ENCODE measurements around the gene GPC5. TPM values are rescaled to one million over a fixed set of nuclear protein-coding genes. Genes with fewer than 3 reads are reported as not detected.

GPC5 gene
- total RNA-seq, 4 donors from 2014 or later: 0.24 to 30.8 (median 1.8) TPM; not detected in 1

GRCh38 chr13:91470681-91471080, 72.3 kb downstream of the GPC5 start:
- H3K4me3 ChIP-seq: no peak overlapping the region
- no peak overlapping the region for H3K27ac ChIP-seq
- intact Hi-C loops (cut with DNase I; ENCODE audit: low total_unique reads): no loop called here
- DNase-seq: no peak
- H3K36me3 ChIP-seq: no peaks in the 10 kb centered on the region
- TF ChIP-seq CTCF (IDR thresholded peaks at IDR 0.05) (no peak), POLR2A (IDR thresholded peaks at IDR 0.05) (no peak)
- no peaks in the 10 kb centered on the region for H3K4me1 ChIP-seq
- H3K27me3 ChIP-seq: no peaks in the 10 kb centered on the region
- H3K9me3 ChIP-seq: no peaks in the 10 kb centered on the region

GRCh38 chr13:91482427-91482826, 84.0 kb downstream of the GPC5 start:
- Histone ChIP-seq H3K9me3 (no peaks in the 10 kb centered on the region), H3K4me1 (no peaks in the 10 kb centered on the region), H3K4me3 (no peak overlapping the region), H3K36me3 (no peaks in the 10 kb centered on the region), H3K27me3 (no peaks in the 10 kb centered on the region), H3K27ac (no peak overlapping the region)
- intact Hi-C loops (cut with DNase I; ENCODE audit: low total_unique reads): no loop called here
- no peak for DNase-seq
- TF ChIP-seq CTCF (IDR thresholded peaks at IDR 0.05): no peak
- no peak for TF ChIP-seq POLR2A (IDR thresholded peaks at IDR 0.05)

GRCh38 chr13:91491980-91492379, 93.6 kb downstream of the GPC5 start:
- no peak for DNase-seq
- no peaks in the 10 kb centered on the region for H3K27me3 ChIP-seq
- H3K4me3 ChIP-seq: no peak overlapping the region
- no peaks in the 10 kb centered on the region for H3K36me3 ChIP-seq
- H3K9me3 ChIP-seq: no peaks in the 10 kb centered on the region
- H3K27ac ChIP-seq: no peak overlapping the region
- intact Hi-C loops (cut with DNase I; ENCODE audit: low total_unique reads): no loop called here
- H3K4me1 ChIP-seq: no peaks in the 10 kb centered on the region
- no peak for TF ChIP-seq POLR2A (IDR thresholded peaks at IDR 0.05)
- TF ChIP-seq CTCF (IDR thresholded peaks at IDR 0.05): no peak

- no peak for DNase-seq
- Histone ChIP-seq H3K4me3 (no peak overlapping the region), H3K36me3 (no peaks in the 10 kb centered on the region), H3K27ac (no peak overlapping the region), H3K9me3 (no peaks in the 10 kb centered on the region), H3K27me3 (no peaks in the 10 kb centered on the region), H3K4me1 (no peaks in the 10 kb centered on the region)
- intact Hi-C loops (cut with DNase I; ENCODE audit: low total_unique reads): no loop called here
- no peak for TF ChIP-seq POLR2A (IDR thresholded peaks at IDR 0.05)
- no peak for TF ChIP-seq CTCF (IDR thresholded peaks at IDR 0.05)
These were observed 95.0 kb downstream of the GPC5 start for GRCh38 chr13:91493442-91493841.

GRCh38 chr13:91498298-91498697, 99.9 kb downstream of the GPC5 start:
- intact Hi-C loops (cut with DNase I; ENCODE audit: low total_unique reads): no loop called here
- TF ChIP-seq CTCF (IDR thresholded peaks at IDR 0.05) (no peak), POLR2A (IDR thresholded peaks at IDR 0.05) (no peak)
- DNase-seq: no peak
- Histone ChIP-seq H3K27ac (no peak overlapping the region), H3K9me3 (no peaks in the 10 kb centered on the region), H3K4me3 (no peak overlapping the region), H3K4me1 (no peaks in the 10 kb centered on the region), H3K36me3 (no peaks in the 10 kb centered on the region), H3K27me3 (no peaks in the 10 kb centered on the region)

All from uterus (tissue), 4 donors.